H1 (cell line): Measurements from ENCODE around the gene SH3RF2. TPM values are rescaled to one million over a fixed set of nuclear protein-coding genes. Genes with fewer than 3 reads are reported as not detected.

ENCODE experiments used
- NANOG ChIP-seq: IDR thresholded peaks from 2 replicates; pipeline ENCODE4 v1.6.1; 2011; ENCODE audit warnings: low read length, low read depth, mild to moderate bottlenecking, inconsistent platforms; ENCODE audit not compliant: insufficient read depth, poor library complexity, severe bottlenecking
- RFX5 ChIP-seq: IDR thresholded peaks from 2 replicates; pipeline ENCODE4 v1.6.1; 2011; ENCODE audit warnings: low read depth, low read length, improper control_type of control experiment, borderline replicate concordance
- polyA plus RNA-seq, 7 experiments: library from polyadenylated mRNA; depleted of rRNA in 3 of 7; stranded (reverse) in 5 of 7; unstranded in 2 of 7; fragments of >200 nt in 5 of 7; fragments of 200-250 nt in 2 of 7; gene quantifications; 1 replicate in 5 of 7; 2 replicates in 1 of 7; 4 replicates in 1 of 7; pipeline versions ENCODE4 v1.2.1 to v1.2.3, GENCODE V29; 2011 to 2013; ENCODE audit warnings: missing spikeins in 2 of 7, mixed read lengths in 2 of 7
- total RNA-seq: library from RNA; stranded (reverse); fragmentation: NEBNext Ultra II Directional; extraction: Animal tissue kit (Norgen Biotek cat#: 25700); gene quantifications from 2 replicates; pipeline ENCODE4 v1.2.1, GENCODE V29; 2021

SH3RF2 gene
- total and polyA plus RNA-seq, 2 of the 8 experiments (the other 6 are each of a cell fraction or from before 2014, with no cell fraction given): 0.80 to 0.95 TPM

DNA sequence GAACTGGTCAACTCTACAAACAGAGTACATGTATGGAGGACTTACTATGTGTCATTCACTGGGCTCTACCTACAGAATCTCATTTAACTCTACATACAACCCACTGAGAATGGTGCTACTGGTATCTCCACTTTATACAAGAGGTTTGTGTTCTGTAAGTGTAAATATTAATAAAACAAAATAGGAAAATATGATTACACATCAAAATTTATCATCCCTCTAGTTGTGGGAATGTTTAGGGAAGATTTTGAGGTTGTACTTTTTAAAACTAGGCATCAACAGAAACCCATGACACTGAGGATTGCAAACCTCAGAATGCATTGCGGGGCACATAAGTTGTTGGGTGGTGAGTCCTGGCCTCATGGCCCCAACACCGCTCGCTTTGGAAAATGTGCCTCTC lies 11.7 kb downstream of the SH3RF2 start (continued):
- TF ChIP-seq NANOG: no peak
- TF ChIP-seq RFX5: no peak
